CD4-positive, alpha-beta T cell treated with Interferon alpha-2 for 1 hour (primary cell): Measurements from ENCODE around the gene PIK3R2.
A peak's percentile ranks its signal among the peaks of the same experiment; 100 is the strongest.

Source experiments
- DNase-seq, 2 donors: peaks; one replicate each; pipeline ENCODE4 v3.0.0-alpha.2; 2020 to 2022

PIK3R2 gene

DNA sequence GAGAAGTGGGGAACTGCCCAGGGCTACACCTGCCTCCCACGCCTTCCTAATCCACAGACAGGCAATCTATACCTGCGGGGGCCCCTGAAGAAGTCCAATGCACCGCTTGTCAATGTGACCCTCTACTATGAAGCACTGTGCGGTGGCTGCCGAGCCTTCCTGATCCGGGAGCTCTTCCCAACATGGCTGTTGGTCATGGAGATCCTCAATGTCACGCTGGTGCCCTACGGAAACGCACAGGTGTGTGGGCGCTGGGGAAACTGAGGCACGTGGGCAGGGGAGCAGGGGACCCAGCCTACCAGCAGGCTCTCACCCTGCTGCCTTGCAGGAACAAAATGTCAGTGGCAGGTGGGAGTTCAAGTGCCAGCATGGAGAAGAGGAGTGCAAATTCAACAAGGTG lies 22.0 kb downstream of the PIK3R2 start:
- DNase-seq, result no peak

DNA sequence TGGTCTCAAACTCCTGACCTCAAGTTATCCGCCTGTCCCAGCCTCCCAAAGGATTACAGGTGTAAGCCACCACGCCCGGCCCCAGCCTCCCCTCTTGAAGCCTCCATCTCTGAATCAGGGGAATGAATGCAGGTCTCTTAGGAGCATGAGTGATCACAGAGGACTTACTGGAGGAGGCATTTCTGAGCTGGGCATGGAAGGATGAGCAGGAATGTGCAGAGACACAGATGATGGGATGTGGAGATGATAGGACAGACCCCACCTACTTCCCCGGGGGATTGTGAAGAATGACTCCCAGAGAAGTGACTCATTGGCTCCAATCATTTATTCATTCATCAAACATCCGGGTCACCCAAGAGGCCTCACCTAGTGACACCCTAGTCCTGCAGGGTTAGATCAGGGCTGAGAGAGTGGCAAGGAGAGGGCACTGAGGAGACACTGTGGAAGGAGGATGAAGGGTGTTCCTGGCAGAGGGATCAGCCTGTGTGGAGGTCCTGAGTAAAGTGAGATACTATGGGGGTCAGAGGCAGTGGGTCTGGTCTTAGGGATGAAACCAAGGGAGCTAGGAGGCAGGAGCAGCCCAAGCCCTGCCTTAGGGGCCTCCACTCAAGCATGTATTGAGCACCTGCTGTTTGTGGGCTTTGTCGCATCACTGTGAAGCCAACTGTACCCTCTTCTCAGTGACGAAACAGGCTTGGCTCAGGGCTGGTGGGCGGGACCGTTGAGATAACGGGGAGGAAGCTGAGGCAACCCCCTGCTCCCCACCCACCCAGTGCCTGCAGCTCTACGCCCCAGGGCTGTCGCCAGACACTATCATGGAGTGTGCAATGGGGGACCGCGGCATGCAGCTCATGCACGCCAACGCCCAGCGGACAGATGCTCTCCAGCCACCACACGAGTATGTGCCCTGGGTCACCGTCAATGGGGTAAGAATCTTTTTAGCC lies 23.7 kb downstream of the PIK3R2 start:
- no peak for DNase-seq

DNA sequence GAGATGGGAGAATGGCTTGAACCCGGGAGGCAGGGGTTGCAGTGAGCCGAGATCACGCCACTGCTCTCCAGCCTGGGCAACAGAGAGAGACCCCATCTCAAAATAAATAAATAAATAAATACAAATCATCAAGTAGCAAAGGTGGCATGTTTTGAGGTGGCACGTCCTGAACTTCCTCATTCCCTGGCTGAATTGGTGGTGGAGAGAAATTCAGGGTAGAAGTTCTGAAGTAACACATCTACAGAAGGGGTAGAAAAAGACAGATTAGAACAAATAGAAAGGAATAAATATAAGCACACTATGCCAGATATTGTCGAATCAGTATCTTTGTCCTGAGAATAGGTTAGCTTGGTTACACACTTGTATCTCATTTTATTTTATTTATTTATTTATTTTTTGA lies 27.0 kb downstream of the PIK3R2 start:
- DNase-seq, result no peak

DNA sequence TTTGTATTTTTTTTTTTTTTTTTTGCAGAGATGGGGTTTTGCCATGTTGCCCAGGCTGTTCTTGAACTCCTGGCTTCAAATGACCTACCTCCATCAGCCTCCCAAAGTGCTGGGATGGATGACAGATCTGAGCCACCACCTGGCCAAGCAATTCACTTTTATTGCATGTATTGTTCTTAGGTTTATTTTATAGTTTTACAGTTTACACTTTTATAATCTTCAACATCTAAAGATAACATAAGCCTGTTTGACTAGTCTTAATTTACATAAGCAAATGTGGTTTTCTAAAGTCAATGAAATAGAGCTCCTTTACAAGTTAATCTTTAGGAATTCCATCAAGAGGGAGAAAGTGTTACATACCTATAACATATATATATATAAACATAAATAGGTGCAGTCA lies 30.6 kb downstream of the PIK3R2 start:
- DNase-seq, result no peak

DNA sequence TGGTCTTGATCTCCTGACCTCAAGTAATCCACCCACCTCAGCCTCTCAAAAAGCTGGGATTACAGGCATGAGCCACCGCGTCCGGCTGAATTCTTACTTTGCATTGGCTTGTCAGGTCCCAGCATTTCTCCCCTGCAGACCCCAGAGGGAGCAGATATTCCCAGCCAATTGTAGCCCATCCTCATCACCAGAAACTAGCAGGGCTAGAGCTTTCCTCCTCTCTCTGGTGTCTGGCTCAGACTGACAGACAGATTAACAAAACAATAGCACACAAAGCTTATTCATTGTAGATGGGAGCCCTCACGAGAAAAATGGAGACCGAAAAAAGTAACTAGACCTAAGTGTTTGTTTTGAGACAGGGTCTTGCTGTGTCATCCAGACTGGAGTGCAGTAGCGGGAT lies 32.6 kb downstream of the PIK3R2 start:
- DNase-seq, result no peak

DNA sequence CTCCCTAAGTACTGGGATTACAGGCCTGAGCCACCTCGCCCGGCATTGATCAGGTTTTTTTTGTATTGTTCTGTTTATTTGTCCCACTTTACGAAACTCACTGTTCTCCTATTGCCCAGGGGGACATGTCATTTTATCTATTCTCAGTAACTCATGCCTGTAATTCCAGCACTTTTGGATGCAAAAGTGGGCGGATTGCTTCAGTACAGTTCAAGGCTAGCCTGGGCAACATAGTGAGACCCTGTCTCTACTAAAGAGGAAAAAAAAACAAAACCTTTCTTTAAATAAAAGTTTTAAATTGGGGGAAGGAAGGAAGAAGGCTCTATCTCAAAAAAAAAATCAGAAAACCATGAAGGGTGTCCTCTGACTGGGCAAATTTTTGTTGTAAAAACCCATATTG lies 37.3 kb downstream of the PIK3R2 start:
- DNase-seq, result no peak

DNA sequence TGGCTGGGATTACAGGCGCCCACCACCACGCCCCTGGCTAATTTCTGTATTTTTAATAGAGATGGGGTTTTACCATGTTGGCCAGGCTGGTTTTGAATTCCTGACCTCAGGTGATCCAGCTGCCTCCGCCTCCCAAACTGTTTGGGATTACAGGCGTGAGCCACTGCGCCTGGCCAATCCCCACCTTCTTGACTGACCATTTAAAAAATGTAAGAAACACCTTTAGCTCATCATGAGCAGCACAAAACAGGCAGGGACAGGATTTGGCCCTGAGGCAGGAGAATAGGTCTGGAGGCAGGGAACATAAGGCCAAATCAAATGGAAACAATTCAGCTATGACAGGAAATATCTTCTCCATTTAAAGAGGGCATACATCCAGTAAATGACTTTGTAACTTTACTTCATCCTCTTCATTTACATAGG lies 38.7 kb downstream of the PIK3R2 start:
- no peak for DNase-seq

DNA sequence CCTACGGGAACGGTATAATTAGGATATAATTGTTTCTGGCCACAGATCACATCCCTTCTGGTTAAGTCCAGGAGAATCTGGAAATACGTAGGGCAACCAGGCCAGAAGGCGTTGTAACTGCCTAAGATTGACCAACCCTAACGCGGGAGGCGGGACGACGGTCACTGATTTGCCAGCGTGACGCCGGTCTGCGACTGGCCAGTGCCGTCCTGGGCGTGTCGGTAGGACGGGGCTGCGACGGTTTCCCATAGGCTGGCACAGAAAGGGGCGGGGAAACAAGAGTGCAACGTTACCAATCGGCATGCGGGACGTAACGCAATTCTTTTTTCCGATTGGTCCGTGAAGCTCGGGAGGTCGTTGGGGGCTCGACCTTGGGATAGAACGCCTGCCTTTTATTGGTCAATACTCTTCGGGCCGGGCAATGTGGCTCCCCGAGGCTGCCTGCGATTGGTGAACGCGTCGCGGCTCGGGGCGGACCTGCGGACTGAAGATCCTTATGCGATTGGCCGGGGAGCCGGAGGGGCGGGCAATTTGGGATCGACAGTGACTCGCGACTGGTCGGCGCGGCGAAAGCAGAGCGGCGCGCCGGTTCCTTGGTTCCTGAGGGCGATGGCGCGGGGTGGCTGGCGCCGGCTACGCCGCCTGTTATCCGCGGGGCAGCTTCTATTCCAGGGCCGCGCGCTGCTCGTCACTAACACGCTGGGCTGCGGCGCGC lies 39.9 kb downstream of the PIK3R2 start, which contains the start of gene MPV17L2:
Gene MPV17L2 (plus strand): TSS at position 546 of the 715 bp plus-strand sequence. CDS start 64 bp downstream, at position 610.
- DNase-seq, result peak; percentile 100

DNA sequence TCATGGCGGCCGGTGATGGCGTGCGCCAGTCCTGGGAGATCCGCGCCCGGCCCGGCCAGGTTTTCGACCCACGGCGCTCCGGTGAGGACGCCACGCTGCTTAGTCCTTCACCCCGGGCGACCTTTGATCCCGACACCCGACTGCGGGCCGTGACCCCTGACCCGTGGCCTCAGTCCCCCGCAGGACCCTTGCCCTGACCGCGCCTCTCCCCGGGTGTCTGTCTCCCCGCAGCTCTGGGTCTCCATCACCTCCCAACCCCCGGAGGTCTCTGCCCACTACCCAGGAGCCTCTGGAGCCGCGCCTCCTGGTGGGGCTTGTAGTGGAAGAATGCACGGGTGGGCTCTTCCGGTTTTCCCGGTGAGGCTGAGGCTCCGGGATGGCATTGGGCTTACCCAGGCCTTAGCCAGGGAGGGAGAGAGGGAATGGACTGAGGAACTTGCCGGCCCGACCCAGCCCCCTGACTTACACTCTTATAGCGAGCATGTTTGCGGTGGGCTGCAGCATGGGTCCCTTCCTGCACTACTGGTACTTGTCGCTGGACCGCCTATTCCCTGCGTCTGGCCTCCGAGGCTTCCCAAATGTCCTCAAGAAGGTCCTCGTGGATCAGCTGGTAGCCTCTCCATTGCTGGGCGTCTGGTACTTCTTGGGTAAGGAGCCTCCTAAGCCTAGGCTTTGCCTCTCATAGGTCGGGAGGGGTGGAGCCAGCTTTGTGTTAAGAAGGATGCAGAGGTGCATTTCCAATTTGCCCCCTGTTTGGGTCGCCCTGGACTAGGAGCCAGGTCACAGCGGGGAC lies 40.6 kb downstream of the PIK3R2 start:
- no peak for DNase-seq

DNA sequence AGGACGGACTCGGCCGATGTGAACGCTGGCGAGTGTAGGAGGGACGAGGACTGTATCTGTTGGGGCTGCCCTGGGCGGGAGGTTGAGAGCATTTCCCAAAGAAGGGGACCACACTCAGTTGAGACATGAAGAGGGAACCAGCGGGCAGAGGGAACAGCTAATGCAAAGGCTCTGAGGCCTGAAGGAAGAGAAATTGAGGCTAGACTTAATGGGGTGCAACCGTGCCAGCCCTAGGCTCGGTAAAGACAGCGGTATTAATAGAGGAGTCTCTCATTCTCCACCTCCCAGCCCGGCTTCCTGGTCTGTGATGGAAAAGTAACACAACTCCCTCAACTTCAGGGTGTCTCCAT lies 41.2 kb downstream of the PIK3R2 start:
- DNase-seq, result no peak

DNA sequence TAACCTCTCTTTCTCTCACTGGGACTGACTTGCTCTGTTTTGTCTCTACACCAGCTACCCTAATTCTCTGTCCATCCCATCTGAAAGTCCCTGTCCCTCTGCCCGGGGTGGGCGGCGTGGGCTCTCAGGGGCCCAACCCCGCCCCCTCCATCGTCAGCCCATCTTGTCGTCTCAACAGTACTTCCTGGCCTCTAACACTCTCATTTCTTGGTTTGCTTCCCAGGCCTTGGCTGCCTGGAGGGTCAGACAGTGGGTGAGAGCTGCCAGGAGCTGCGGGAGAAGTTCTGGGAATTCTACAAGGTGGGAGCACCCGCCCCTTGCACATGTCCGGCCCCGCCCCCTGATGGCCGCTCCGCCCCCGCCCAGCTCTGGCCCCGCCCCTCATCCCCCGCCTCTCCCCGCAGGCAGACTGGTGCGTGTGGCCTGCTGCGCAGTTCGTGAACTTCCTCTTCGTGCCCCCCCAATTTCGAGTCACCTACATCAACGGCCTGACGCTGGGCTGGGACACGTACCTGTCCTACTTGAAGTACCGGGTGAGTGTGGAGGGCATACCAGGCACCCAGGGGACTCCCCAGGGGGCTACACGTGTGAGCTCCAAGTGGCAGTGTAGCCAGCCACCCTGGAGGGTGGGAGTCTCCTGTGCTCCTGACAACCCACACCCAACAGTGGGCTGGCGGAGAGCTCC lies 41.7 kb downstream of the PIK3R2 start:
- peak; percentile 49 to 63 for DNase-seq

DNA sequence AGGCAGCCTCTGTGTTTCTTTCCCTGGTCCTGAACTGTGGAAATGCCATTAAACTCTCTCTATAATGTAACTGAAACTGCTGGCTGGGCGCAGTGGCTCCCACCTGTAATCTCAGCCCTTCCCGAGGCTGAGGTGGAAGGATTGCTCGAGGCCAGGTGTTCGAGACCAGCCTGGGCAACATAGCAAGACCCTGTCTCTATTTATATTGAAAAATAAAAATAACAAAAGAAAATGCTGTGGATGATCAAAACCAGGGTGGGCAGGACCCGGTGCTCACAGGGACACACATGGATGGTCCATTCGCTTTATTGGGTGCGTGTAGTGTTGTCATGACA lies 43.5 kb downstream of the PIK3R2 start:
- no peak for DNase-seq

DNA sequence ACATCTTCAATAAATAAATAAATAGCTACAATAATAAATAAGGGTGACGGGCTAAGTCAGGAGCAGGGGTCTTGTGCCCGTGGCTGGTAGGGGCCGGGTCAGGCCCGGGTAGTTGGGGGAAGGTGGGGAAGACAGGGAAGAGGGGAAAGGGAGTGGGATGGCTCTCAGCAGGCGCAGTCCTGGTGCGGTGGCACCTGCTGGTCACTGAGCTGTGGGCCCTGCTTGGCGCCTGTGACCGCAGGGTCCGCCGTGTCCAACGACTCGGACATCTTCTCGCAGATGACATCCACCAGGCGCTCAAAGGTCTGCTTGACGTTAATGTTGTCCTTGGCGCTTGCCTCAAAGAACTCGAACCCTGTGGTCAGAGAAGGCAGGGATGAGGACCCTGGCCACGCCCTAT lies 44.3 kb downstream of the PIK3R2 start:
- DNase-seq, result no peak

DNA sequence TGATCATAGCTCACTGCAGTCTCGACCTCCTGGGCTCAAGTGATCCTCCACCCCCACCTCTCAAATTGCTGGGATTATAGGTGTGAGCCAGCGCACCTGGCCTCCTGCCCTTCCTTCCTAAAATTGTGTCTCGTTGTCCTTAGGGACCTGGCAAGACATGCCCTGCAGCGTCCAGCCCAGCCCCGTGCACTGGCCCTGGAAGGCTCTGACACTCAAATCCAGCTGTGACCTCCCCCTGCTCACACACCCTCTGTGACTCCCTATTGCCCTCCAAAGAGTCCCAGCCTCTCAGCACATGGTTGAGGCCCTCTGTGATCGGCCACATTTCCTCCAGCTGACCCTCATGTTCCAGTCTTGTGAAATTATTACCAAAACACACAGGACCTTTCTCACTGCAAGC lies 45.0 kb downstream of the PIK3R2 start:
- no peak for DNase-seq

DNA sequence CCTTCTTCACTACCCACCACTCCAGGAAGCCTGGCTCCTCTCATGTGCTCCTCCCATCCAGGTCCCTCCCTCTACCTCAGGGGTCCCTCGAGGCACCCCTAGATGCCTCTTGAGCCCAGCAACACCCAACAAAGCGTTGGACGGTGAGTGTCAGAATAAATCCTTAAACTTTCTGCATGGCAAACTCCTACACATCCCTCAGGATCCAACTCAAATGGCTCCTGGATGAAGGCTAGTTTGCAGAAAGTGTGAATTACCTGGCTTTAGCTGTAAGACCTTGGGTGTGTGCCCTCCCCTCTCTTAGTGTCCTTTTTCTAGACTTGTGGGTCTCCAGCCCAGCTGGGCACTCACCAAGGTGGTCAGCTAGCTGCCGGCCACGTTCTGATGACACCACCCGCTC lies 45.4 kb downstream of the PIK3R2 start:
- DNase-seq, result no peak

DNA sequence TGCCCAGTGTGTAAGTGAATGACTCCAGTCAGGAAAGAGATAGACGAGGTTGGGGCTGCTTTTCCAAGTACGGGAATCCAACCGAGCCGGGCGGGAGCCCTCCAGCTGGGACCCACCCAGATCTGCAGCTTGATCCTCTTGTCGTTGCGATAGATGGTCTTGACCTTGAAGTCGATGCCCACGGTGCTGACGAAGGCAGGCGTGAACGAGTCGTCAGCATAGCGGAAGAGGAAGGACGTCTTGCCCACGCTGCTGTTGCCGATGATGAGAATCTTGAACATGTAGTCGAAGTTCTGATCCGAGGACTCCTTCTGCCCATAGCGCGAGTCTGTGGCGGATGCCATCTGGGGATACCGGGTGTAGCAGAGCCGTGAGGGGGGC lies 49.4 kb downstream of the PIK3R2 start:
- no peak for DNase-seq

DNA sequence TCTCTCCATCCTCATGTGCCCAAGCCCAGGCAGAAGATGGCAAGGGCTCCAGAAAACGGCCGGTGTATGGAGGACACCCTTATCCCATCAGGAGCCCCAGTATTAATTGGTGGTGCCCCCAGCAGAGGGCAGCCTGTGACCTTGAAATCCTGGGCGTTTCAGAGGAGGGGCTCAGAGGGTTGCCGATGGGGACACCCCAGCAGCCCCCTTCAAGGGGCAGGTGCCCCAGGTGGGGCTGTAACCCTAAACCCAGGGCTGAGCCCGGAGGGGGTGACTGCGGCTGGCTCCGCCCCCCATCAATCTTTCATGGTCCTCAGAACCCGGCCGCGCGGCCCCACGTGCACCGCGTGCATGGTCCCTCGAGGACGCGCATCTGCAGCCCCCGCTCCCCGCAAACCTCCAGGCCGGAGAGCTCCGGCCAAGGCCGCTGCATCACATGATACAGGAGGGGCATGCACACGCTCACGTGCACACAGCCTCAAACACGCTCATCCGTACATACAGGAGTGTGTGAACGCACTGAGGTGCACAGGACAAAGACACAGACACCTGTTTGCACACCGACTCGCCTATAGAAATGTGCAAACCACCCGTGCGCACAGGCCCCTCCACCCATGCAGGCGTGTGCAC lies 49.9 kb downstream of the PIK3R2 start:
- DNase-seq, result peak in 1 of 2 donors; percentile 39

DNA sequence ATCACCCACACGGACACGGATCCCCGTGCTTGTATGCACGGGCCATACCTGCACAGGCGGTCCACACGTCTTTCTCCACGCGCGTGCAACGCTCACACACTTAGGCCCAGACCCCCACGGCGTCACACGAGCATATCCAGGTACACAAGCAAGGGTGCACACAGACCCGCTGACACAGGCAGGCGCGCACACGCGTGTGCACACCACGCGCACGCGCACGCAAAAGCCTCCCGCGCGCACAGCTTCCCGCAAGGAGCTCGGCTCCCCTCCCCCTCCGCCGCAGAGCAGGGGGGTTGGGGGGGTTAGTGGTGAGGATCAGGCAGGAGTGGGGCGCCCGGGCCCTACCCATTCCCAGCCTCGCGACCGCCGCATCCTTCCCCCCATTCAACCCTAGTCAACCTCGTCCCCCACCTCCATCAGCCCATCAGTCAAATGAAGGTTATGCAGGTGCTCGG lies 50.5 kb downstream of the PIK3R2 start:
- DNase-seq, result peak; percentile 47 to 67

DNA sequence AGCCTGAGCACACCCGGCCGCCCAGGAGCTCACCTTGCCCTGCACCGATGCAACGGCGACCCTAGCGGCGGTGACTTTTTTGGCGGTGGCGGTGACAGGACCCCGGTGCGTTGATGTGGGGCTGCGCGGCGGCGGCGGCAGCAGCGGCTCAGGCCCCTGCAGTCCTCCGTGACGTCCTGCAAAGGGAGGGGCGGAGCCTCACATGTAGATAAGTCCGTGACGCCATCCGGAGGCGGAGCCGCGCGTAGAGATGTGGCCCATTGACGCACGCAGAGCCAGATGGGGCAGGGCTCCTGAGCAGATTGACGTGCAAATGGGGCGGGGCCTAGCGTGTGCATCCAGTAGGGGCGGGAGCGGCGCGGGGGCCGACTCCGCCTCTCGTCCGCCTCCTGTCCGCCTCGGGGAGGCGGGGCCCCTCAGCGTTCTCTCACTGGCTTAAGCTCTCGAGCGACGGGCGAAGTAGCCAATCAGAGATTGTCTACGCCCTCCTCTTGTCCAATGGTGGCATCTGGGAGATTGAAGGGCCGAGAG lies 51.0 kb downstream of the PIK3R2 start, which contains the start of gene RAB3A:
Gene RAB3A (minus strand): TSS at position 180 of the 531 bp plus-strand sequence. CDS start 1,302 bp downstream, outside the sequence.
- DNase-seq, result peak; percentile 100

DNA sequence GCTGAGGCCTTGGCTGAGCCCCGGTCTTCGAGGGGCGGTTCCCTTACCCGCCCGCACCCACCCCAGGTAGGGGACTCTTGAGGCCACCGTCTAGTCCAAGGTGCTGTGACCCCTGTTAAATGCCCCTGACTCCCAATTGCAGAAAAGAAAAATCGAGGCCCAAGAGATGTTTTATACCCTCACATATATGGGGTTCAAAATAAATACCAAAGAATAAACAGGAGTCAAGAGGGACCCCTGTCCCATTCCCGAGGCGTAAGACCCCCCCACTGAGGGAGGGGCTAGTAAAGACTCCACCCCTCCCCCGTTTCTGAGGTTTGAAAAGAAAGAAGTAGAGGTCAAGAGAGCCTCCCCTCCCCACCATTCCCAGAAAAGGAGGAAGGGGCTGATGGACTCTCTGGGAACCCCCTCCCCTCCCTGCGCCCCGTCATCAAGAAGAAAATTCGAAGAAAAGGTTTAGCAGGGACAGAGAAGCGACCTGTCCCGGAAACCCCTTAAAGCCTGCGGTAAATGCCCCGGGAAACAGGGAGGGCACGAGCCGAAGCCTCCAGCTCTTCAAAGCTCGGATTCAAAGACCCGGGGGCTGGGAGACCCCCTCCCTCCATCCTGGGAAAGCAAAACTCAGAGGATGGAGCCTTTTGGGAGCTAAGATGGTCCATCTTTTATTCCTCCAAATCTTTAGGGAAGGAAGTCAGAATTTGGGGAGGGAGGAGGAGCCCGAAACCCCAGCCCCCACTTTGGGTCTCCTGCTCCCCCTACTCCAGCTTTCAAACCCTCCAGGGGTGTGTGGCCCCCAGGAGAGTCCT lies 51.6 kb downstream of the PIK3R2 start:
- DNase-seq, result peak; percentile 61 to 64
